HCEC 1CT (cell line): ENCODE results near the gene CXorf38.
"Not testable (repeated sequence)": the region's sequence is repeated elsewhere in the genome, so short reads cannot be mapped to it uniquely, and the experiment has no call there.

Experiments used
- DNase-seq: peaks from one replicate; pipeline ENCODE4 v3.0.0-alpha.2; 2017

Gene CXorf38

GRCh38 chrX:40625294-40625693 lies 22.1 kb downstream of the CXorf38 start:
- no peak for DNase-seq

GRCh38 chrX:40623665-40624064 lies 23.7 kb downstream of the CXorf38 start:
- DNase-seq, result no peak

- no peak for DNase-seq
Measured at GRCh38 chrX:40623139-40623536, 24.2 kb downstream of the CXorf38 start, which contains the start of gene MPC1L. Gene MPC1L (plus strand): TSS chrX:40623428. CDS start chrX:40623566, 138 bp downstream.

- no peak for DNase-seq
Measured at GRCh38 chrX:40622479-40623138, 24.8 kb downstream of the CXorf38 start.

GRCh38 chrX:40617566-40617965 lies 29.8 kb downstream of the CXorf38 start:
- no peak for DNase-seq

GRCh38 chrX:40615976-40616375 lies 31.4 kb downstream of the CXorf38 start:
- no peak for DNase-seq

GRCh38 chrX:40612511-40612910 lies 34.9 kb downstream of the CXorf38 start:
- DNase-seq, result no peak

- DNase-seq, result no peak
Measured at GRCh38 chrX:40607381-40607780, 40.0 kb downstream of the CXorf38 start.

- DNase-seq, result no peak
Measured at GRCh38 chrX:40603446-40603845, 43.9 kb downstream of the CXorf38 start.

GRCh38 chrX:40589616-40590321 lies 57.6 kb downstream of the CXorf38 start:
- DNase-seq, result not testable (repeated sequence)

GRCh38 chrX:40587623-40588022 lies 59.7 kb downstream of the CXorf38 start:
- not testable (repeated sequence) for DNase-seq

- DNase-seq, result no peak
Measured at GRCh38 chrX:40582811-40583210, 64.5 kb downstream of the CXorf38 start.

- not testable (repeated sequence) for DNase-seq
Measured at GRCh38 chrX:40582178-40582577, 65.2 kb downstream of the CXorf38 start.

GRCh38 chrX:40581336-40581920 lies 65.9 kb downstream of the CXorf38 start:
- peak; percentile 56 for DNase-seq

- peak; percentile 87 for DNase-seq
Measured at GRCh38 chrX:40580537-40581335, 66.6 kb downstream of the CXorf38 start, which contains the start of gene ATP6AP2. Gene ATP6AP2 (plus strand): TSS chrX:40580970. CDS start chrX:40581066, 96 bp downstream.

GRCh38 chrX:40579900-40580536 lies 67.3 kb downstream of the CXorf38 start:
- DNase-seq, result no peak

GRCh38 chrX:40579141-40579540 lies 68.2 kb downstream of the CXorf38 start:
- DNase-seq, result no peak

- no peak for DNase-seq
Measured at GRCh38 chrX:40578039-40578695, 69.2 kb downstream of the CXorf38 start.
